ENCODE measurements around the gene ZNF81. TPM values are rescaled to one million over a fixed set of nuclear protein-coding genes. Genes with fewer than 3 reads are reported as not detected.
"Not testable (repeated sequence)": the region's sequence is repeated elsewhere in the genome, so short reads cannot be mapped to it uniquely, and the experiment has no call there.

ZNF81 gene
- total RNA-seq, 1 donor from 2014 or later, result 10.3 TPM

DNA sequence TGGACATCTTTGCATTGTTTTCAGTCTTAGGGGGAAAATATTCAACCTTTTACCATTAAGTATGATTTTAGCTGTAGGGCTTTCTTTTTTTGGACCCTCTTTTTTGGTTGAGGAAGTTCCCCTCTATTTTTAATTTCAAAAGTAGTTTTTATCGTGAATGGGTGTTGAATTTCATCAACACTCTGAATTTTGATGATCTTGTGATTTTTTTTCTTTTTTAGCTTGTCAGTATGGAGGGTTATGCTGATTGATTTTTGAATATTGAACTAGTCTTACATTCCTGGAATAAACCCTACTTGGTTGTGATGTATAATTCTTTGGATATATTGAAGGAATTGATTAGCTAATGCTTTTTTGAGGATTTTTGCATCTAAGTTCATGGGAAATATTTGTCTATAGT is 1.7 kb downstream of the ZNF81 start:
- intact Hi-C loops (cut with DNase I), result no loop called here

DNA sequence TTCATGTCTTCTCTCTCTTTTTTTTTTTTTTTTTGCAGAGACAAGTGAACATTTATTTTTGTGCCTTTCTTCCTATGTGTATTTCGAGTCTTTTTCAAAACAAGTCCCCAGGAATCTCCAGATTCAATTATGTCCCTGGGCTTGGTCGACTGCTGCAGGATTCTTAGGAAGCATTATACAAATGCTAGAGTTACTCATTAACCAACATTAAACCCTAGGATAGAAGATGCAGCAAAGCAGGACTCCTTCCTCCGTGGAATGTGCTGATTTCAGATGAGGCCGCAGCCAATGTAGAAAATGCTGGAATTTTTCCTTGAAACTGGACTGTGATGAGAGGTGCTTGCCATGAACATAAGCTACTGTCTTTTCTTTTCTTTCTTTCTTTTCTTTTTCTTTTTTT is 3.4 kb downstream of the ZNF81 start:
- DNase-seq, result no peak
- no peak overlapping the region for H3K4me3 ChIP-seq
- no peak for ATAC-seq
- no peaks in the 10 kb centered on the region for H3K27me3 ChIP-seq (ENCODE audit: low read depth)
- H3K27ac ChIP-seq, result no peak overlapping the region
- no peaks in the 10 kb centered on the region for H3K36me3 ChIP-seq
- H3K4me1 ChIP-seq, result no peaks in the 10 kb centered on the region
- intact Hi-C loops (cut with DNase I), result no loop called here
- TF ChIP-seq, protein P1, sequence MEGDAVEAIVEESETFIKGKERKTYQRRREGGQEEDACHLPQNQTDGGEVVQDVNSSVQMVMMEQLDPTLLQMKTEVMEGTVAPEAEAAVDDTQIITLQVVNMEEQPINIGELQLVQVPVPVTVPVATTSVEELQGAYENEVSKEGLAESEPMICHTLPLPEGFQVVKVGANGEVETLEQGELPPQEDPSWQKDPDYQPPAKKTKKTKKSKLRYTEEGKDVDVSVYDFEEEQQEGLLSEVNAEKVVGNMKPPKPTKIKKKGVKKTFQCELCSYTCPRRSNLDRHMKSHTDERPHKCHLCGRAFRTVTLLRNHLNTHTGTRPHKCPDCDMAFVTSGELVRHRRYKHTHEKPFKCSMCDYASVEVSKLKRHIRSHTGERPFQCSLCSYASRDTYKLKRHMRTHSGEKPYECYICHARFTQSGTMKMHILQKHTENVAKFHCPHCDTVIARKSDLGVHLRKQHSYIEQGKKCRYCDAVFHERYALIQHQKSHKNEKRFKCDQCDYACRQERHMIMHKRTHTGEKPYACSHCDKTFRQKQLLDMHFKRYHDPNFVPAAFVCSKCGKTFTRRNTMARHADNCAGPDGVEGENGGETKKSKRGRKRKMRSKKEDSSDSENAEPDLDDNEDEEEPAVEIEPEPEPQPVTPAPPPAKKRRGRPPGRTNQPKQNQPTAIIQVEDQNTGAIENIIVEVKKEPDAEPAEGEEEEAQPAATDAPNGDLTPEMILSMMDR (IDR thresholded peaks at IDR 0.05), result no peak
- H3K9me3 ChIP-seq, result no peaks in the 10 kb centered on the region

More for the DNA sequence above, 1.7 kb downstream of the ZNF81 start:
- Histone ChIP-seq H3K27ac (no peak overlapping the region), H3K27me3 (ENCODE audit: low read depth) (no peaks in the 10 kb centered on the region), H3K36me3 (no peaks in the 10 kb centered on the region), H3K4me3 (no peak overlapping the region), H3K9me3 (no peaks in the 10 kb centered on the region), H3K4me1 (no peaks in the 10 kb centered on the region)
- DNase-seq, result no peak
- TF ChIP-seq, protein P1 (IDR thresholded peaks at IDR 0.05), result no peak
- ATAC-seq, result no peak

DNA sequence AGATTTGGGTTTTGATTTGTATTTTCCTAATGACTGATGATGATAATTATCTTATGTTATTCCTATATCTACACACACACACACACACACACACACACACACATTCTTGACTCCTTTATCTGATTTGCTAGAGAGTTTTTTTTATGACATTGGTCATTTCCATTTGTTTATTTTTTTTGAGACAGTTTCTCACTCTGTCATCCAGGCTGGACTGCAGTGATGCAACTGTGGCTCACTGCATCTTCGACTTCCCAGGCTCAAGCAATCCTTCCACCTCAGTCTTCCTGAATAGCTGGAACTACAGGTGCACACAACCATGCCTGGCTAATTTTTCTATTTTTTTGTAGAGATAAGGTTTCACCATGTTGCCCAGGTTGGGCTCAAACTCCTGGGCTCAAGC is 6.7 kb downstream of the ZNF81 start:
- Histone ChIP-seq H3K27me3 (ENCODE audit: low read depth) (no peaks in the 10 kb centered on the region), H3K4me3 (no peak overlapping the region), H3K27ac (no peak overlapping the region), H3K36me3 (peaks cover 15% of the 10 kb centered on the region), H3K9me3 (no peaks in the 10 kb centered on the region), H3K4me1 (no peaks in the 10 kb centered on the region)
- DNase-seq, result no peak
- ATAC-seq, result no peak
- TF ChIP-seq, protein P1 (IDR thresholded peaks at IDR 0.05), result no peak
- intact Hi-C loops (cut with DNase I), result no loop called here

DNA sequence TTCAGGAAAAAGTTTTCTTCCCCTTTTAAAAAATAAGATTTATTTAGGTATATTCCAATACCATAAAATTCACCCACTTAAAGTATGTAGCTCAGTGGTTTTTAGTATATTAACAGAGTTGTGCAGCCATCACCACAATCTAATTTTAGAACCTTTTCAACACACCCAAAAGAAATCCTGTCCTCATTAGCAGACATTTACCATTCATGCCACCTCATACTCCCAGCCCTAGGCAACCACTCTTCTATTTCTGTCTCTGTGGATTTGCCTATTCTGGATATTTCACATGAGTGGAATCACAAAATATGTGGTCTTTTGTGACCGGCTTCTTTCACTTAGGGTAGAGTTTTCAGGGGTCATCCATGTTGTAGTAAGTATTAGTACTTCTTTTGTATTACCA is 7.4 kb downstream of the ZNF81 start:
- intact Hi-C loops (cut with DNase I), result no loop called here
- DNase-seq, result no peak
- no peak for ATAC-seq
- Histone ChIP-seq H3K4me1 (no peaks in the 10 kb centered on the region), H3K9me3 (no peaks in the 10 kb centered on the region), H3K4me3 (no peak overlapping the region), H3K27ac (no peak overlapping the region), H3K27me3 (ENCODE audit: low read depth) (no peaks in the 10 kb centered on the region), H3K36me3 (peaks cover 21% of the 10 kb centered on the region)
- TF ChIP-seq, protein P1 (IDR thresholded peaks at IDR 0.05), result no peak

DNA sequence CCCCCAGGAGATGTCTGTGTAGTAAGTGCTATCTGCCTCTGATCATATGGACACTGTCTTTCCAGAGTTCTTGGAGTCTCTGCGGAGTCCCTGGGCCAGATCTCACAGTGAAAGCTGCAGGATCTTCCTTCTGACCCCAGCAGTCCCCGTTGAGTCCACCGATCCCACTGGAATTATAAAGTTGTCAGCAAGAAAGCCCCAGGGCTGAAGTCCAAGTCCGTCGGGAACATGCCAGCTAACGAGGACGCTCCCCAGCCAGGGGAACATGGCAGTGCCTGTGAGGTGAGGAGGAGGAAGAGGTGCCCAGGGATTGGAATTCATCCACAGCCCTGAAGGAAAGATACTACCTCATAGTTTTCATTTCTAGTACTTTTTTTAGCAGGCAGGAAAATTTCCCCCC is 9.3 kb downstream of the ZNF81 start:
- TF ChIP-seq, protein P1 (IDR thresholded peaks at IDR 0.05), result no peak
- DNase-seq (no peak), ATAC-seq (no peak)
- no peak overlapping the region for H3K4me3 ChIP-seq
- H3K4me1 ChIP-seq, result no peaks in the 10 kb centered on the region
- intact Hi-C loops (cut with DNase I), result no loop called here
- peaks cover 27% of the 10 kb centered on the region for H3K36me3 ChIP-seq
- no peaks in the 10 kb centered on the region for H3K27me3 ChIP-seq (ENCODE audit: low read depth)
- no peak overlapping the region for H3K27ac ChIP-seq
- H3K9me3 ChIP-seq, result no peaks in the 10 kb centered on the region

DNA sequence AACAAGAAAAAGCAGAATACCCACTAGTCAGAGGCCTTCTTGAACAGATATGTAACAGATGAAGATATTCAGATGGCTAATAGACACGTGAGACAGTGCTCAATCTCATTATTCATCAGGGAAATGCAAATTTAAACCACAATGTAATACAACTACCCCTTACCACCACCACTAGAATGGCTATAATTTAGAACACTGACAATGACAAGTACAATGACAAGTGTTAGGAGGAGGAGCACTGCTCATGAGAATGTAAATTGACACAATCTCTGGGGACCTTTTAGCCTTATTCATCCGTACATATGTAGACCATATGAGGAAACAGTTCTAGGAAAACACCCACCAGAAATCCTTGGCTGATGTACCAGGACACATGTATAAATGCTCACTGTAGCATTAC is 13.1 kb downstream of the ZNF81 start:
- Histone ChIP-seq H3K27me3 (ENCODE audit: low read depth) (no peaks in the 10 kb centered on the region), H3K4me1 (no peaks in the 10 kb centered on the region), H3K4me3 (no peak overlapping the region), H3K36me3 (peaks cover 27% of the 10 kb centered on the region), H3K27ac (no peak overlapping the region), H3K9me3 (no peaks in the 10 kb centered on the region)
- DNase-seq (no peak), ATAC-seq (no peak)
- TF ChIP-seq, protein P1 (IDR thresholded peaks at IDR 0.05), result no peak
- intact Hi-C loops (cut with DNase I), result loop anchor here (10.0 kb wide), 1 partner anchor 175 kb away; no protein-coding TSS in a partner anchor

DNA sequence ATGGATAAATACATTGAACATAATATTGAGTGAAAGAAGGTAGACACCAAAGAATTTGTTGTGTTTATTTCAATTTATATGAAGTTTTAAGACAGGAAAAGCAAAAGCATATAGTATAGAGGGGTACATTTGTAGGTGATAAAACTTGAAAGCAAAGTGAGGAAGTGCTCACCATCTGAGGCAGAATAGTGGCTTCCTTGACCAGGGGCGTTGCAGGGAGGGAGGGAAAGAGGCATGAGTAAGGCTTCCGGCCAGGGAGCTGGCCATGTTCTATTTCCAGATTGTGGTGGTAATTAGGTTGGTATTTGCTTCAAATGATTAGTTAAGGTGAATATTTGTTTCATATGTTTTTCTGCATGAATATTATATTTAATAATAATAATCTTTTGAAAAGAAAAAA is 13.7 kb downstream of the ZNF81 start:
- intact Hi-C loops (cut with DNase I), result loop anchor here (10.0 kb wide), 1 partner anchor 174 kb away; no protein-coding TSS in a partner anchor
- peaks cover 27% of the 10 kb centered on the region for H3K36me3 ChIP-seq
- not testable (repeated sequence) for DNase-seq; H3K27me3 ChIP-seq (ENCODE audit: low read depth); H3K4me3 ChIP-seq; H3K27ac ChIP-seq; ATAC-seq; H3K4me1 ChIP-seq; H3K9me3 ChIP-seq
